K562 (cell line): ENCODE measurements around the gene ID1. TPM values are rescaled to one million over a fixed set of nuclear protein-coding genes. Genes with fewer than 3 reads are reported as not detected.

Experiments
- ATAC-seq: fragments of 200-7000 bp; cut with Tn5 transposase; 3 replicates; pipeline ENCODE4 v1.9.1; 2020; ENCODE audit warnings: moderate library complexity
- BruUV-seq: library from RNA; stranded (reverse); fragments of 400-500 nt; replicated peaks from 2 replicates; lab custom pipeline; 2021; lab: Mats Ljungman, UMichigan
- CTCF ChIA-PET: fragments of 300-600 bp; formaldehyde crosslinking; extraction: SDS; loops from one replicate; lab custom pipeline; 2021; ENCODE audit warnings: low intra/inter-chr PET ratio; lab: Yijun Ruan, JAX
- POLR2A ChIA-PET: fragments of 300-600, 350-650 bp; sonication (Branson Sonifier 250); formaldehyde crosslinking; extraction: SDS; loops from one replicate; lab custom pipeline; 2021; ENCODE audit warnings: antibody characterized with exemption, inconsistent platforms; lab: Yijun Ruan, JAX
- DNase-seq, 4 experiments: peaks; one replicate each; pipeline versions ENCODE4 v3.0.0 to v3.0.0-alpha.2; 2011 to 2018; ENCODE audit warnings: low spot score in 3 of 4, mixed read lengths in 3 of 4; ENCODE audit errors: extremely low read depth in 1 of 4
- FAIRE-seq: peaks from 2 replicates; lab custom pipeline; 2011; peaks lifted over from hg19 to GRCh38; lab: Jason Lieb, UNC
- H2AFZ ChIP-seq: 2 replicates; pipeline ENCODE4 v1.6.0; 2011; ENCODE audit warnings: low read depth, low read length, control low read depth, inconsistent platforms
- H3K27ac ChIP-seq: fragments of 200-600 bp; 3 replicates; pipeline ENCODE4 v1.8.0; 2011; ENCODE audit warnings: low read depth, mild to moderate bottlenecking, control low read depth, inconsistent platforms, low read length, moderate library complexity, mixed read lengths; ENCODE audit errors: extremely low read depth
- H3K27me3 ChIP-seq, 2 experiments: fragments of 300-600 bp in 1 of 2; 2 replicates in 1 of 2; 3 replicates in 1 of 2; pipeline versions ENCODE4 v1.6.0 to v1.8.0; 2011; ENCODE audit warnings: inconsistent platforms in 2 of 2, low read length in 2 of 2, mild to moderate bottlenecking in 1 of 2, mixed read lengths in 1 of 2, moderate library complexity in 1 of 2; ENCODE audit not compliant: control insufficient read depth in 2 of 2, insufficient read depth in 2 of 2
- H3K36me3 ChIP-seq: fragments of 300-600 bp; 3 replicates; pipeline ENCODE4 v1.8.0; 2011; ENCODE audit warnings: mild to moderate bottlenecking, low read length, inconsistent platforms; ENCODE audit not compliant: control insufficient read depth, insufficient read depth
- H3K4me1 ChIP-seq, 2 experiments: fragments of 200-600 bp in 1 of 2; replicated peaks in 1 of 2; 2 replicates in 1 of 2; 3 replicates in 1 of 2; pipeline versions ENCODE4 v1.5.1 to v1.8.0; 2011; ENCODE audit warnings: inconsistent platforms in 2 of 2, low read length in 2 of 2, mild to moderate bottlenecking in 1 of 2, mixed read lengths in 1 of 2, moderate library complexity in 1 of 2; ENCODE audit not compliant: control insufficient read depth in 2 of 2, insufficient read depth in 2 of 2
- H3K4me2 ChIP-seq: 2 replicates; pipeline ENCODE4 v1.6.1; 2011; ENCODE audit warnings: low read length, control low read depth, inconsistent platforms, mixed read lengths; ENCODE audit not compliant: insufficient read depth
- H3K4me3 ChIP-seq: fragments of 200-600 bp; sonication (generic), shearing (Covaris generic); 2 replicates; pipeline ENCODE4 v1.5.1; 2016; ENCODE audit warnings: control low read depth, inconsistent platforms
- H3K79me2 ChIP-seq: fragments of 200-600 bp; 3 replicates; pipeline ENCODE4 v1.8.0; 2011; ENCODE audit warnings: low read length, inconsistent platforms; ENCODE audit not compliant: control insufficient read depth, insufficient read depth
- H3K9ac ChIP-seq, 2 experiments: 2 replicates each; pipeline versions ENCODE4 v1.6.0 to v1.6.1; 2011; ENCODE audit warnings: low read depth in 2 of 2, low read length in 2 of 2, control low read depth in 1 of 2, inconsistent platforms in 1 of 2, mild to moderate bottlenecking in 1 of 2, mixed read lengths in 1 of 2; ENCODE audit not compliant: insufficient read depth in 1 of 2
- H3K9me1 ChIP-seq: one replicate; pipeline ENCODE4 v1.6.0; 2011; ENCODE audit warnings: inconsistent platforms, mild to moderate bottlenecking, low read length, moderate library complexity; ENCODE audit not compliant: control insufficient read depth, insufficient read depth
- H3K9me3 ChIP-seq: replicated peaks from 2 replicates; pipeline ENCODE4 v1.5.1; 2011; ENCODE audit warnings: low read depth, low read length, inconsistent platforms; ENCODE audit not compliant: control insufficient read depth, insufficient read depth
- H4K20me1 ChIP-seq: replicated peaks from 2 replicates; pipeline ENCODE4 v1.6.1; 2011; ENCODE audit warnings: low read length, inconsistent platforms, mixed read lengths; ENCODE audit not compliant: control insufficient read depth, insufficient read depth
- NR4A1 ChIP-seq, 2 experiments: fragments of 250-450 bp in 1 of 2; fragments of 450-650 bp in 1 of 2; sonication (Bioruptor Pico) in 1 of 2; IDR thresholded peaks; 2 replicates each; pipeline versions ENCODE4 v1.4.0 to v1.6.1; 2016 to 2020; ENCODE audit warnings: mild to moderate bottlenecking in 2 of 2, missing compliant biosample characterization in 1 of 2, missing genetic modification characterization in 1 of 2, moderate library complexity in 1 of 2
- SUPT5H ChIP-seq: fragments of 450-650 bp; IDR thresholded peaks from 2 replicates; pipeline ENCODE4 v1.6.1; 2016
- XRCC3 ChIP-seq: fragments of 450-650 bp; IDR thresholded peaks from 2 replicates; pipeline ENCODE4 v1.6.1; 2017; ENCODE audit warnings: mild to moderate bottlenecking, moderate library complexity
- ZBTB17 ChIP-seq: fragments of 450-650 bp; formaldehyde crosslinking; IDR thresholded peaks from 2 replicates; pipeline ENCODE4 v1.4.0; 2020; ENCODE audit warnings: mild to moderate bottlenecking
- WGBS: fragments of 100-300 bp; shearing (Covaris generic); methylation state at CpG from one replicate; pipeline ENCODE4 v1.1.6; 2016; ENCODE audit warnings: low coverage, mixed read lengths; ENCODE audit not compliant: insufficient coverage; ENCODE audit errors: missing lambda C conversion rate; 5-methylcytosine and 5-hydroxymethylcytosine counted together
- in situ Hi-C: fragments of 300-500 bp; cut with MboI; formaldehyde crosslinking; loops from 4 replicates; pipeline ENCODE4 v1.15.0; 2018; ENCODE audit warnings: inconsistent platforms, mixed read lengths
- intact Hi-C: fragments of 100-400 bp; cut with micrococcal nuclease; formaldehyde crosslinking; loops from 2 replicates; pipeline ENCODE4 v1.14.2; 2022
- polyA plus RNA-seq, 8 experiments: library from polyadenylated mRNA; depleted of rRNA in 4 of 8; stranded (reverse) in 5 of 8; unstranded in 3 of 8; fragments of >200 nt; fragmentation: Nextera tagmentation in 2 of 8; fragmentation: Illumina TruSeq in 1 of 8; extraction: Ambion mirVana in 2 of 8; extraction: Trizol in 1 of 8; gene quantifications; 2 replicates each; pipeline versions ENCODE4 v1.2.1 to v1.2.3, GENCODE V29; 2011 to 2014; ENCODE audit warnings: inconsistent platforms in 1 of 8, missing spikeins in 1 of 8
- total RNA-seq, 7 experiments: library from RNA; depleted of rRNA in 6 of 7; stranded (reverse); fragments of >200 nt in 6 of 7; fragmentation: Illumina TruSeq in 2 of 7; extraction: Trizol in 2 of 7; gene quantifications; 2 replicates each; pipeline versions ENCODE4 v1.2.1 to v1.2.3, GENCODE V29; 2011 to 2021; ENCODE audit warnings: low replicate concordance in 1 of 7
- TF ChIP-seq, protein P1 (sequence below): sonication (generic); formaldehyde crosslinking; IDR thresholded peaks from 2 replicates; pipeline ENCODE4 v1.8.0; 2022; ENCODE audit warnings: mild to moderate bottlenecking, missing genetic modification reagents, borderline replicate concordance
- TF ChIP-seq, protein P2 (sequence below): fragments of 250-450 bp; sonication (Bioruptor Pico); IDR thresholded peaks from 2 replicates; pipeline ENCODE4 v1.4.0; 2020; ENCODE audit warnings: mild to moderate bottlenecking
- TF ChIP-seq, protein P3 (sequence below), 2 experiments: fragments of 450-650 bp; IDR thresholded peaks; 2 replicates each; pipeline ENCODE4 v1.6.1; 2016; ENCODE audit warnings: mild to moderate bottlenecking in 2 of 2, borderline replicate concordance in 1 of 2, low read depth in 1 of 2, moderate library complexity in 1 of 2
- TF ChIP-seq, protein P4 (sequence below): IDR thresholded peaks from 2 replicates; pipeline ENCODE4 v1.6.1; 2014; ENCODE audit warnings: antibody characterized with exemption

ID1 gene
- total and polyA plus RNA-seq, 9 of the 15 experiments (the other 6 are each of a cell fraction or from before 2014, with no cell fraction given), result 1.4 to 358 (median 65.0) TPM

DNA sequence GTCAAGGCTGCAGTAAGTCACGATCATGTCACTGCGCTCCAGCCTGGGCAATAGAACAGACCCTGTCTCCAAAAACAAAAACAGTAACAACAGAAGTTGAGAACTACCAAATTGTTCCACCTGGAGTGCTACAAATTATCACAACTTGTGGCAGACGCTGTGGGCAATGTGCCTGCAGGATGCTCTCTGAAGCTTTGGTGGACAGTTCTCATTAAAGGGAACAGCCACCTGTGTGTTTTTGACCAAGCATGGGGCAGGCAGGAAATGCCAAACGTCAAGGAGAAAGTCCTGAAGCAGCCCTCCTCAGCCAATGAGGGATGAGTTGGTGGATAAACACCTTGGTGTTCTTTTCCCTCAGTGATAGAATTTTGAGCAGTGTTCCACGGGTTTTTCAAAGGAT lies 48.5 kb downstream of the ID1 start:
- Histone ChIP-seq H3K4me2 (no peak overlapping the region), H2AFZ (peak overlapping the region; percentile 26; the same call in 1 of the 2 replicates), H4K20me1 (no peaks in the 10 kb centered on the region), H3K36me3 (no peaks in the 10 kb centered on the region), H3K4me3 (no peak overlapping the region), H3K9me3 (no peaks in the 10 kb centered on the region), H3K27me3 (no peaks in the 10 kb centered on the region), H3K27ac (no peak overlapping the region), H3K79me2 (no peaks in the 10 kb centered on the region), H3K4me1 (no peaks in the 10 kb centered on the region; a peak in 1 of 5 replicates), H3K9me1 (no peaks in the 10 kb centered on the region), H3K9ac (no peak overlapping the region)
- FAIRE-seq (no peak), DNase-seq (no peak), ATAC-seq (no peak)
- ChIA-PET POLR2A (interaction anchor here (1.0 to 1.4 kb wide), 3 partner anchors 8 to 22 kb away, joined by 3 to 8 read pairs (median 3); no protein-coding TSS in a partner anchor), CTCF (no interaction called here)
- intact Hi-C loops (no loop called here), in situ Hi-C loops (no loop called here)
- 31% methylated on average over 5 of the region's 5 CpGs for WGBS
- no TSS peak for BruUV-seq
- TF ChIP-seq, protein P1, sequence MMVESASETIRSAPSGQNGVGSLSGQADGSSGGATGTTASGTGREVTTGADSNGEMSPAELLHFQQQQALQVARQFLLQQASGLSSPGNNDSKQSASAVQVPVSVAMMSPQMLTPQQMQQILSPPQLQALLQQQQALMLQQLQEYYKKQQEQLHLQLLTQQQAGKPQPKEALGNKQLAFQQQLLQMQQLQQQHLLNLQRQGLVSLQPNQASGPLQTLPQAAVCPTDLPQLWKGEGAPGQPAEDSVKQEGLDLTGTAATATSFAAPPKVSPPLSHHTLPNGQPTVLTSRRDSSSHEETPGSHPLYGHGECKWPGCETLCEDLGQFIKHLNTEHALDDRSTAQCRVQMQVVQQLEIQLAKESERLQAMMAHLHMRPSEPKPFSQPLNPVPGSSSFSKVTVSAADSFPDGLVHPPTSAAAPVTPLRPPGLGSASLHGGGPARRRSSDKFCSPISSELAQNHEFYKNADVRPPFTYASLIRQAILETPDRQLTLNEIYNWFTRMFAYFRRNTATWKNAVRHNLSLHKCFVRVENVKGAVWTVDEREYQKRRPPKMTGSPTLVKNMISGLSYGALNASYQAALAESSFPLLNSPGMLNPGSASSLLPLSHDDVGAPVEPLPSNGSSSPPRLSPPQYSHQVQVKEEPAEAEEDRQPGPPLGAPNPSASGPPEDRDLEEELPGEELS (CRISPR knock-in tag), result no peak
- TF ChIP-seq, protein P2, sequence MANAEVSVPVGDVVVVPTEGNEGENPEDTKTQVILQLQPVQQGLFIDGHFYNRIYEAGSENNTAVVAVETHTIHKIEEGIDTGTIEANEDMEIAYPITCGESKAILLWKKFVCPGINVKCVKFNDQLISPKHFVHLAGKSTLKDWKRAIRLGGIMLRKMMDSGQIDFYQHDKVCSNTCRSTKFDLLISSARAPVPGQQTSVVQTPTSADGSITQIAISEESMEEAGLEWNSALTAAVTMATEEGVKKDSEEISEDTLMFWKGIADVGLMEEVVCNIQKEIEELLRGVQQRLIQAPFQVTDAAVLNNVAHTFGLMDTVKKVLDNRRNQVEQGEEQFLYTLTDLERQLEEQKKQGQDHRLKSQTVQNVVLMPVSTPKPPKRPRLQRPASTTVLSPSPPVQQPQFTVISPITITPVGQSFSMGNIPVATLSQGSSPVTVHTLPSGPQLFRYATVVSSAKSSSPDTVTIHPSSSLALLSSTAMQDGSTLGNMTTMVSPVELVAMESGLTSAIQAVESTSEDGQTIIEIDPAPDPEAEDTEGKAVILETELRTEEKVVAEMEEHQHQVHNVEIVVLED (CRISPR knock-in tag), result no peak
- TF ChIP-seq NR4A1 (CRISPR knock-in tag; IDR thresholded peaks at IDR 0.05) (no peak), NR4A1 (tag; IDR thresholded peaks at IDR 0.05) (no peak), SUPT5H (no peak), ZBTB17 (CRISPR knock-in tag) (no peak), XRCC3 (no peak)
- TF ChIP-seq, protein P3, sequence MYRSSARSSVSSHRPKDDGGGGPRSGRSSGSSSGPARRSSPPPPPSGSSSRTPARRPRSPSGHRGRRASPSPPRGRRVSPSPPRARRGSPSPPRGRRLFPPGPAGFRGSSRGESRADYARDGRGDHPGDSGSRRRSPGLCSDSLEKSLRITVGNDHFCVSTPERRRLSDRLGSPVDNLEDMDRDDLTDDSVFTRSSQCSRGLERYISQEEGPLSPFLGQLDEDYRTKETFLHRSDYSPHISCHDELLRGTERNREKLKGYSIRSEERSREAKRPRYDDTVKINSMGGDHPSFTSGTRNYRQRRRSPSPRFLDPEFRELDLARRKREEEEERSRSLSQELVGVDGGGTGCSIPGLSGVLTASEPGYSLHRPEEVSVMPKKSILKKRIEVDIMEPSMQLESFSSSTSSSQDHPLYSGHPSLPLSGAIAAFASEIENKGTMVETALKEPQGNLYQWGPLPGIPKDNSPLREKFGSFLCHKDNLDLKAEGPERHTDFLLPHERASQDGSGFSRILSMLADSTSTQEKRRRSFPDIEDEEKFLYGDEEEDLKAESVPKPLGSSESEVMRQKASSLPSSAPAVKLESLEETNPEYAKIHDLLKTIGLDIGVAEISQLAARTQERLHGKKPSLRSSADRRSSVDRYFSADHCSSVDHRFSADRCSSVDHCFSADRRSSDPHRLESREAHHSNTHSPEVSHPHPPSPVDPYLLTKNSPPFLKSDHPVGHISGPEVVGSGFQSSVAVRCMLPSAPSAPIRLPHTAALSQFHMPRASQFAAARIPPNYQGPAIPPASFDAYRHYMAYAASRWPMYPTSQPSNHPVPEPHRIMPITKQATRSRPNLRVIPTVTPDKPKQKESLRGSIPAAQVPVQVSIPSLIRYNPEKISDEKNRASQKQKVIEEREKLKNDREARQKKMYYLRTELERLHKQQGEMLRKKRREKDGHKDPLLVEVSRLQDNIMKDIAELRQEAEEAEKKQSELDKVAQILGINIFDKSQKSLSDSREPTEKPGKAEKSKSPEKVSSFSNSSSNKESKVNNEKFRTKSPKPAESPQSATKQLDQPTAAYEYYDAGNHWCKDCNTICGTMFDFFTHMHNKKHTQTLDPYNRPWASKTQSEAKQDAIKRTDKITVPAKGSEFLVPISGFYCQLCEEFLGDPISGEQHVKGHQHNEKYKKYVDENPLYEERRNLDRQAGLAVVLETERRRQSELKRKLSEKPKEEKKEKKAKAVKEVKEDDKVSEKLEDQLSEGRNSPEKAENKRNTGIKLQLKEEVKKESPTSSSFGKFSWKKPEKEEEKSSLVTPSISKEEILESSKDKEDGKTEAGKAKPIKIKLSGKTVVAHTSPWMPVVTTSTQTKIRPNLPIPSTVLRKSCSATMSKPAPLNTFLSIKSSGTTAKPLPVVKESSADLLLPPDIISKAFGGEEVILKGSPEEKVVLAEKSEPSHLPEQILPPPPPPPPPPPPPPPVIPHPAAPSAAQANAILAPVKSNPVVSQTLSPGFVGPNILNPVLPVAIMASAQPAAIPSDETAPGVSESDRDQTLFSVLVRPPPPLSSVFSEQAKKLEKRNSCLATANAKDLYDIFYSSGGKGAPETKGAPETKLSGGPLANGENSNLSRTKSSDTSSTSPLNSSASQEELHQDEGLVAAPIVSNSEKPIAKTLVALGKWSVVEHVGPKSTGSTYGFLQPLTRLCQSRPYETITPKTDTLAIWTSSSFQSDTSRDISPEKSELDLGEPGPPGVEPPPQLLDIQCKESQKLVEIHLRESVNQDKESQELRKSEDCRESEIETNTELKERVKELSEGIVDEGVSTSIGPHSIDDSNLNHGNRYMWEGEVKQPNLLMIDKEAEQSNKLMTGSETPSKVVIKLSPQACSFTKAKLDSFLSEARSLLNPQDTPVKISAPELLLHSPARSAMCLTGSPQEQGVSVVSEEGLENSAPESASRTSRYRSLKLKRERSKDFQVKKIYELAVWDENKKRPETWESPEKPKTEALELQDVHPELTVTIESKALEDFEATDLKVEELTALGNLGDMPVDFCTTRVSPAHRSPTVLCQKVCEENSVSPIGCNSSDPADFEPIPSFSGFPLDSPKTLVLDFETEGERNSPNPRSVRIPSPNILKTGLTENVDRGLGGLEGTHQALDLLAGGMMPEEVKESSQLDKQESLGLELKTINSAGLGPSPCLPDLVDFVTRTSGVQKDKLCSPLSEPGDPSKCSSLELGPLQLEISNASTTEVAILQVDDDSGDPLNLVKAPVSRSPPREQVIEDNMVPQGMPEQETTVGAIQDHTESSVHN (IDR thresholded peaks at IDR 0.05; ENCODE audit: borderline replicate concordance in 1 of 2, low read depth in 1 of 2), result no peak
- TF ChIP-seq, protein P4, sequence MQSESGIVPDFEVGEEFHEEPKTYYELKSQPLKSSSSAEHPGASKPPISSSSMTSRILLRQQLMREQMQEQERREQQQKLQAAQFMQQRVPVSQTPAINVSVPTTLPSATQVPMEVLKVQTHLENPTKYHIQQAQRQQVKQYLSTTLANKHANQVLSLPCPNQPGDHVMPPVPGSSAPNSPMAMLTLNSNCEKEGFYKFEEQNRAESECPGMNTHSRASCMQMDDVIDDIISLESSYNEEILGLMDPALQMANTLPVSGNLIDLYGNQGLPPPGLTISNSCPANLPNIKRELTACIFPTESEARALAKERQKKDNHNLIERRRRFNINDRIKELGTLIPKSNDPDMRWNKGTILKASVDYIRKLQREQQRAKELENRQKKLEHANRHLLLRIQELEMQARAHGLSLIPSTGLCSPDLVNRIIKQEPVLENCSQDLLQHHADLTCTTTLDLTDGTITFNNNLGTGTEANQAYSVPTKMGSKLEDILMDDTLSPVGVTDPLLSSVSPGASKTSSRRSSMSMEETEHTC, result no peak
